ENCODE measurements around the gene BAIAP2L1. TPM values are rescaled to one million over a fixed set of nuclear protein-coding genes. Genes with fewer than 3 reads are reported as not detected.

Gene BAIAP2L1
- total and polyA plus RNA-seq, 2 experiments from 2014 or later = 24.1 to 38.3 TPM

DNA sequence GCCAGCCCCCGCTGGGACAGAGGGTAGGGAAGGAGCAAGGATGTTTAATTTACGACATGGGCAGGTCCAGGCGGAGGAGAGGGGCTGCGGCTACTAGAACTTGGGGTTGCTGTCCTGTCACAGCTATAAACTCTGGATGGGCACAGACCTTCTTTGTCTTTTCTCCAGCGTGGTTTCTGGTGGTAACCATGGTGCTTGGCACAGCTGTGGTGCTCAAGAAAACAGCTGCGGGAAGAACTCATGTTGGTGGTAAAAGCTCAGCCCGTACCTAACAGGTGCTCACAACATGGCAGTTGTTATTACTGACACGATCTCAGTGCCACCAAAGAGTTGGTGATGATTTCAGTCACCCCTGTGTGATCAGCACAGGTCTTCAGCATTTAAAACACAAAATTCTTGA, 13.8 kb downstream of the BAIAP2L1 start:
- H3K9me2 ChIP-seq (ENCODE audit: insufficient read depth) = no peaks in the 10 kb centered on the region
- peaks cover 2% of the 10 kb centered on the region for H3K4me1 Mint-ChIP-seq
- no peak for TF ChIP-seq CREB1 (CRISPR knock-in tag; IDR thresholded peaks at IDR 0.05; ENCODE audit: low read depth)
- TF ChIP-seq, protein P1, sequence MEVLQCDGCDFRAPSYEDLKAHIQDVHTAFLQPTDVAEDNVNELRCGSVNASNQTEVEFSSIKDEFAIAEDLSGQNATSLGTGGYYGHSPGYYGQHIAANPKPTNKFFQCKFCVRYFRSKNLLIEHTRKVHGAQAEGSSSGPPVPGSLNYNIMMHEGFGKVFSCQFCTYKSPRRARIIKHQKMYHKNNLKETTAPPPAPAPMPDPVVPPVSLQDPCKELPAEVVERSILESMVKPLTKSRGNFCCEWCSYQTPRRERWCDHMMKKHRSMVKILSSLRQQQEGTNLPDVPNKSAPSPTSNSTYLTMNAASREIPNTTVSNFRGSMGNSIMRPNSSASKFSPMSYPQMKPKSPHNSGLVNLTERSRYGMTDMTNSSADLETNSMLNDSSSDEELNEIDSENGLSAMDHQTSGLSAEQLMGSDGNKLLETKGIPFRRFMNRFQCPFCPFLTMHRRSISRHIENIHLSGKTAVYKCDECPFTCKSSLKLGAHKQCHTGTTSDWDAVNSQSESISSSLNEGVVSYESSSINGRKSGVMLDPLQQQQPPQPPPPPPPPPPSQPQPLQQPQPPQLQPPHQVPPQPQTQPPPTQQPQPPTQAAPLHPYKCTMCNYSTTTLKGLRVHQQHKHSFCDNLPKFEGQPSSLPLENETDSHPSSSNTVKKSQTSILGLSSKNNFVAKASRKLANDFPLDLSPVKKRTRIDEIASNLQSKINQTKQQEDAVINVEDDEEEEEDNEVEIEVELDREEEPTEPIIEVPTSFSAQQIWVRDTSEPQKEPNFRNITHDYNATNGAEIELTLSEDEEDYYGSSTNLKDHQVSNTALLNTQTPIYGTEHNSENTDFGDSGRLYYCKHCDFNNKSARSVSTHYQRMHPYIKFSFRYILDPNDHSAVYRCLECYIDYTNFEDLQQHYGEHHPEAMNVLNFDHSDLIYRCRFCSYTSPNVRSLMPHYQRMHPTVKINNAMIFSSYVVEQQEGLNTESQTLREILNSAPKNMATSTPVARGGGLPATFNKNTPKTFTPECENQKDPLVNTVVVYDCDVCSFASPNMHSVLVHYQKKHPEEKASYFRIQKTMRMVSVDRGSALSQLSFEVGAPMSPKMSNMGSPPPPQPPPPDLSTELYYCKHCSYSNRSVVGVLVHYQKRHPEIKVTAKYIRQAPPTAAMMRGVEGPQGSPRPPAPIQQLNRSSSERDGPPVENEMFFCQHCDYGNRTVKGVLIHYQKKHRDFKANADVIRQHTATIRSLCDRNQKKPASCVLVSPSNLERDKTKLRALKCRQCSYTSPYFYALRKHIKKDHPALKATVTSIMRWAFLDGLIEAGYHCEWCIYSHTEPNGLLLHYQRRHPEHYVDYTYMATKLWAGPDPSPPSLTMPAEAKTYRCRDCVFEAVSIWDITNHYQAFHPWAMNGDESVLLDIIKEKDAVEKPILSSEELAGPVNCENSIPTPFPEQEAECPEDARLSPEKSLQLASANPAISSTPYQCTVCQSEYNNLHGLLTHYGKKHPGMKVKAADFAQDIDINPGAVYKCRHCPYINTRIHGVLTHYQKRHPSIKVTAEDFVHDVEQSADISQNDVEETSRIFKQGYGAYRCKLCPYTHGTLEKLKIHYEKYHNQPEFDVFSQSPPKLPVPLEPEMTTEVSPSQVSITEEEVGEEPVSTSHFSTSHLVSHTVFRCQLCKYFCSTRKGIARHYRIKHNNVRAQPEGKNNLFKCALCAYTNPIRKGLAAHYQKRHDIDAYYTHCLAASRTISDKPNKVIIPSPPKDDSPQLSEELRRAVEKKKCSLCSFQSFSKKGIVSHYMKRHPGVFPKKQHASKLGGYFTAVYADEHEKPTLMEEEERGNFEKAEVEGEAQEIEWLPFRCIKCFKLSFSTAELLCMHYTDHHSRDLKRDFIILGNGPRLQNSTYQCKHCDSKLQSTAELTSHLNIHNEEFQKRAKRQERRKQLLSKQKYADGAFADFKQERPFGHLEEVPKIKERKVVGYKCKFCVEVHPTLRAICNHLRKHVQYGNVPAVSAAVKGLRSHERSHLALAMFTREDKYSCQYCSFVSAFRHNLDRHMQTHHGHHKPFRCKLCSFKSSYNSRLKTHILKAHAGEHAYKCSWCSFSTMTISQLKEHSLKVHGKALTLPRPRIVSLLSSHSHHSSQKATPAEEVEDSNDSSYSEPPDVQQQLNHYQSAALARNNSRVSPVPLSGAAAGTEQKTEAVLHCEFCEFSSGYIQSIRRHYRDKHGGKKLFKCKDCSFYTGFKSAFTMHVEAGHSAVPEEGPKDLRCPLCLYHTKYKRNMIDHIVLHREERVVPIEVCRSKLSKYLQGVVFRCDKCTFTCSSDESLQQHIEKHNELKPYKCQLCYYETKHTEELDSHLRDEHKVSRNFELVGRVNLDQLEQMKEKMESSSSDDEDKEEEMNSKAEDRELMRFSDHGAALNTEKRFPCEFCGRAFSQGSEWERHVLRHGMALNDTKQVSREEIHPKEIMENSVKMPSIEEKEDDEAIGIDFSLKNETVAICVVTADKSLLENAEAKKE (CRISPR knock-in tag; IDR thresholded peaks at IDR 0.05) = no peak
- TF ChIP-seq NANOG (IDR thresholded peaks at IDR 0.05; ENCODE audit: borderline replicate concordance) = no peak
- TF ChIP-seq JUNB (IDR thresholded peaks at IDR 0.05; ENCODE audit: unreplicated experiment) = no peak
- TF ChIP-seq ZNF114 (CRISPR knock-in tag; IDR thresholded peaks at IDR 0.05) = no peak
- no peak for TF ChIP-seq ZNF331 (CRISPR knock-in tag; IDR thresholded peaks at IDR 0.05; ENCODE audit: low read depth)
- TF ChIP-seq POLR2AphosphoS5 (IDR thresholded peaks at IDR 0.05; ENCODE audit: low read depth) = no peak
- TF ChIP-seq STAT1 (IDR thresholded peaks at IDR 0.05; ENCODE audit: unreplicated experiment) = no peak
- no peak for TF ChIP-seq EZH2 (IDR thresholded peaks at IDR 0.05; ENCODE audit: low read depth, unreplicated experiment)
- TF ChIP-seq EZH2phosphoT487 (IDR thresholded peaks at IDR 0.05; ENCODE audit: unreplicated experiment) = no peak
- TF ChIP-seq, protein P2, sequence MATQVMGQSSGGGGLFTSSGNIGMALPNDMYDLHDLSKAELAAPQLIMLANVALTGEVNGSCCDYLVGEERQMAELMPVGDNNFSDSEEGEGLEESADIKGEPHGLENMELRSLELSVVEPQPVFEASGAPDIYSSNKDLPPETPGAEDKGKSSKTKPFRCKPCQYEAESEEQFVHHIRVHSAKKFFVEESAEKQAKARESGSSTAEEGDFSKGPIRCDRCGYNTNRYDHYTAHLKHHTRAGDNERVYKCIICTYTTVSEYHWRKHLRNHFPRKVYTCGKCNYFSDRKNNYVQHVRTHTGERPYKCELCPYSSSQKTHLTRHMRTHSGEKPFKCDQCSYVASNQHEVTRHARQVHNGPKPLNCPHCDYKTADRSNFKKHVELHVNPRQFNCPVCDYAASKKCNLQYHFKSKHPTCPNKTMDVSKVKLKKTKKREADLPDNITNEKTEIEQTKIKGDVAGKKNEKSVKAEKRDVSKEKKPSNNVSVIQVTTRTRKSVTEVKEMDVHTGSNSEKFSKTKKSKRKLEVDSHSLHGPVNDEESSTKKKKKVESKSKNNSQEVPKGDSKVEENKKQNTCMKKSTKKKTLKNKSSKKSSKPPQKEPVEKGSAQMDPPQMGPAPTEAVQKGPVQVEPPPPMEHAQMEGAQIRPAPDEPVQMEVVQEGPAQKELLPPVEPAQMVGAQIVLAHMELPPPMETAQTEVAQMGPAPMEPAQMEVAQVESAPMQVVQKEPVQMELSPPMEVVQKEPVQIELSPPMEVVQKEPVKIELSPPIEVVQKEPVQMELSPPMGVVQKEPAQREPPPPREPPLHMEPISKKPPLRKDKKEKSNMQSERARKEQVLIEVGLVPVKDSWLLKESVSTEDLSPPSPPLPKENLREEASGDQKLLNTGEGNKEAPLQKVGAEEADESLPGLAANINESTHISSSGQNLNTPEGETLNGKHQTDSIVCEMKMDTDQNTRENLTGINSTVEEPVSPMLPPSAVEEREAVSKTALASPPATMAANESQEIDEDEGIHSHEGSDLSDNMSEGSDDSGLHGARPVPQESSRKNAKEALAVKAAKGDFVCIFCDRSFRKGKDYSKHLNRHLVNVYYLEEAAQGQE (IDR thresholded peaks at IDR 0.05; ENCODE audit: unreplicated experiment) = no peak
- TF ChIP-seq, protein P3, sequence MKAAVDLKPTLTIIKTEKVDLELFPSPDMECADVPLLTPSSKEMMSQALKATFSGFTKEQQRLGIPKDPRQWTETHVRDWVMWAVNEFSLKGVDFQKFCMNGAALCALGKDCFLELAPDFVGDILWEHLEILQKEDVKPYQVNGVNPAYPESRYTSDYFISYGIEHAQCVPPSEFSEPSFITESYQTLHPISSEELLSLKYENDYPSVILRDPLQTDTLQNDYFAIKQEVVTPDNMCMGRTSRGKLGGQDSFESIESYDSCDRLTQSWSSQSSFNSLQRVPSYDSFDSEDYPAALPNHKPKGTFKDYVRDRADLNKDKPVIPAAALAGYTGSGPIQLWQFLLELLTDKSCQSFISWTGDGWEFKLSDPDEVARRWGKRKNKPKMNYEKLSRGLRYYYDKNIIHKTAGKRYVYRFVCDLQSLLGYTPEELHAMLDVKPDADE (IDR thresholded peaks at IDR 0.05) = no peak
- TF ChIP-seq, protein P4, sequence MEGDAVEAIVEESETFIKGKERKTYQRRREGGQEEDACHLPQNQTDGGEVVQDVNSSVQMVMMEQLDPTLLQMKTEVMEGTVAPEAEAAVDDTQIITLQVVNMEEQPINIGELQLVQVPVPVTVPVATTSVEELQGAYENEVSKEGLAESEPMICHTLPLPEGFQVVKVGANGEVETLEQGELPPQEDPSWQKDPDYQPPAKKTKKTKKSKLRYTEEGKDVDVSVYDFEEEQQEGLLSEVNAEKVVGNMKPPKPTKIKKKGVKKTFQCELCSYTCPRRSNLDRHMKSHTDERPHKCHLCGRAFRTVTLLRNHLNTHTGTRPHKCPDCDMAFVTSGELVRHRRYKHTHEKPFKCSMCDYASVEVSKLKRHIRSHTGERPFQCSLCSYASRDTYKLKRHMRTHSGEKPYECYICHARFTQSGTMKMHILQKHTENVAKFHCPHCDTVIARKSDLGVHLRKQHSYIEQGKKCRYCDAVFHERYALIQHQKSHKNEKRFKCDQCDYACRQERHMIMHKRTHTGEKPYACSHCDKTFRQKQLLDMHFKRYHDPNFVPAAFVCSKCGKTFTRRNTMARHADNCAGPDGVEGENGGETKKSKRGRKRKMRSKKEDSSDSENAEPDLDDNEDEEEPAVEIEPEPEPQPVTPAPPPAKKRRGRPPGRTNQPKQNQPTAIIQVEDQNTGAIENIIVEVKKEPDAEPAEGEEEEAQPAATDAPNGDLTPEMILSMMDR (conservative IDR thresholded peaks at IDR 0.05; ENCODE audit: low read depth in 2 of 2) = no peak
- H4K20me1 ChIP-seq (replicated peaks; ENCODE audit: insufficient read depth) = peaks cover 32% of the 10 kb centered on the region
- H3K36me3 ChIP-seq (ENCODE audit: insufficient read depth) = no peaks in the 10 kb centered on the region
- peaks cover 17% of the 10 kb centered on the region; the same call in 2 of the 3 replicates for H3K36me3 Mint-ChIP-seq (ENCODE audit: low read depth)
- H3K9me3 Mint-ChIP-seq = no peaks in the 10 kb centered on the region
- ATAC-seq (no peak), DNase-seq (ENCODE audit: low spot score) (no peak)
- H2AFZ ChIP-seq = no peak overlapping the region
- H3K27me3 Mint-ChIP-seq (ENCODE audit: insufficient read depth, low read depth, poor library complexity) = no peaks in the 10 kb centered on the region
- H3K79me2 ChIP-seq (replicated peaks; ENCODE audit: insufficient read depth) = peaks cover 82% of the 10 kb centered on the region
- H3F3A ChIP-seq (replicated peaks; ENCODE audit: low read depth) = no peaks in the 10 kb centered on the region
- no peak overlapping the region for H3K4me3 Mint-ChIP-seq
- no peak overlapping the region for H3K4me3 ChIP-seq
- no peak overlapping the region for H3K27ac Mint-ChIP-seq
- H3K4me1 ChIP-seq (ENCODE audit: insufficient read depth) = no peaks in the 10 kb centered on the region
- no peak overlapping the region for H3K4me2 ChIP-seq
- H3K27me3 ChIP-seq (ENCODE audit: insufficient read depth) = no peaks in the 10 kb centered on the region
- H3K27ac ChIP-seq (ENCODE audit: low read depth) = no peak overlapping the region

Measured in GM23338 (cell line).